Cardiac atrium fibroblast (primary cell): ENCODE data around the gene POU4F2. TPM values are rescaled to one million over a fixed set of nuclear protein-coding genes. Genes with fewer than 3 reads are reported as not detected.

Experiments used
- total RNA-seq: library from RNA; depleted of rRNA; stranded (reverse); fragments of >200 nt; gene quantifications from 2 replicates; pipeline ENCODE4 v1.2.3, GENCODE V29; 2015

Gene POU4F2
- not detected in 2 replicates for total RNA-seq

GRCh38 chr4:146638786-146639505, at the start of gene POU4F2:
Gene POU4F2, plus strand, starts transcription at chr4:146638893. Its CDS starts 248 bp downstream, at chr4:146639141.

Other genes with a start within 250 kb of the POU4F2 start
- gene SLC10A7, start 117.0 kb upstream of the POU4F2 start, total RNA-seq, result 6.3 and 8.6 TPM in 2 replicates